Sigmoid colon (tissue), 7 donors: ENCODE data around the gene STAP1. TPM values are rescaled to one million over a fixed set of nuclear protein-coding genes. Genes with fewer than 3 reads are reported as not detected.
A peak's percentile ranks its signal among the peaks of the same experiment; 100 is the strongest.
"Not testable (repeated sequence)": the region's sequence is repeated elsewhere in the genome, so short reads cannot be mapped to it uniquely, and the experiment has no call there.

Source experiments
- DNase-seq: peaks from one replicate; pipeline ENCODE4 v3.0.0-alpha.2; 2019
- H3K27ac ChIP-seq, 4 donors: fragments of 200-600 bp; sonication (generic); one replicate each; pipeline ENCODE4 v1.5.1; 2016 to 2019; ENCODE audit warnings: mild to moderate bottlenecking in 1 of 4
- H3K27me3 ChIP-seq, 3 donors: fragments of 200-600 bp; sonication (generic); one replicate each; pipeline ENCODE4 v1.5.1; 2019; ENCODE audit warnings: mild to moderate bottlenecking in 1 of 3
- H3K36me3 ChIP-seq, 4 donors: fragments of 200-600 bp; sonication (generic); one replicate each; pipeline ENCODE4 v1.5.1; 2016 to 2019
- H3K4me1 ChIP-seq, 4 donors: fragments of 200-600 bp; sonication (generic); one replicate each; pipeline ENCODE4 v1.5.1; 2017 to 2019
- H3K4me3 ChIP-seq, 4 donors: fragments of 200-600 bp; sonication (generic); one replicate each; pipeline ENCODE4 v1.5.1; 2017 to 2019; ENCODE audit warnings: mild to moderate bottlenecking in 2 of 4, moderate library complexity in 1 of 4
- H3K9me3 ChIP-seq, 4 donors: fragments of 200-600 bp in 3 of 4; sonication (generic) in 3 of 4; one replicate each; pipeline versions ENCODE4 v1.5.1 to v1.6.1; 2013 to 2019
- CTCF ChIP-seq, 4 experiments: fragments of 450-650 bp in 3 of 4; fragments of 200-600 bp in 1 of 4; IDR thresholded peaks; one replicate each; pipeline ENCODE4 v1.5.1; 2016 to 2019; ENCODE audit warnings: antibody characterized with exemption in 4 of 4, mild to moderate bottlenecking in 3 of 4, moderate library complexity in 2 of 4
- EP300 ChIP-seq, 4 donors: sonication (generic); formaldehyde crosslinking; IDR thresholded peaks; one replicate each; pipeline ENCODE4 v1.6.1; 2017; ENCODE audit warnings: antibody characterized with exemption in 4 of 4
- POLR2A ChIP-seq, 2 donors: fragments of 450-650 bp; IDR thresholded peaks; one replicate each; pipeline ENCODE4 v1.6.1; 2016; ENCODE audit warnings: antibody characterized with exemption in 2 of 2, mild to moderate bottlenecking in 2 of 2, moderate library complexity in 2 of 2
- POLR2AphosphoS5 ChIP-seq, 4 donors: sonication (generic); formaldehyde crosslinking; IDR thresholded peaks; one replicate each; pipeline ENCODE4 v1.6.1; 2017; ENCODE audit warnings: antibody characterized with exemption in 4 of 4
- WGBS, 2 donors: extraction: QIAGEN DNeasy Blood & Tissue Kit; methylation state at CpG; one replicate each; pipeline ENCODE4 v1.1.7; 2013; 5-methylcytosine and 5-hydroxymethylcytosine counted together
- intact Hi-C: fragments of 100-400 bp; cut with DNase I; formaldehyde crosslinking; loops from one replicate; pipeline ENCODE4 v1.15.1; 2023
- polyA plus RNA-seq, 3 donors: library from polyadenylated mRNA; stranded (reverse); fragments of 200-250 nt; gene quantifications; one replicate each; pipeline ENCODE4 v1.2.3, GENCODE V29; 2013
- total RNA-seq, 4 donors: library from RNA; depleted of rRNA; stranded (reverse); fragments of >200 nt; gene quantifications; one replicate each; pipeline ENCODE4 v1.1.0, GENCODE V29; 2016
- donor health status: healthy with polysubstance abuse.
- donor health status: Bipolar disorder and iron deficiency.
- donor health status: healthy.

STAP1 gene
- total and polyA plus RNA-seq, 7 donors, result 2.4 to 9.4 TPM; not detected in 5

DNA sequence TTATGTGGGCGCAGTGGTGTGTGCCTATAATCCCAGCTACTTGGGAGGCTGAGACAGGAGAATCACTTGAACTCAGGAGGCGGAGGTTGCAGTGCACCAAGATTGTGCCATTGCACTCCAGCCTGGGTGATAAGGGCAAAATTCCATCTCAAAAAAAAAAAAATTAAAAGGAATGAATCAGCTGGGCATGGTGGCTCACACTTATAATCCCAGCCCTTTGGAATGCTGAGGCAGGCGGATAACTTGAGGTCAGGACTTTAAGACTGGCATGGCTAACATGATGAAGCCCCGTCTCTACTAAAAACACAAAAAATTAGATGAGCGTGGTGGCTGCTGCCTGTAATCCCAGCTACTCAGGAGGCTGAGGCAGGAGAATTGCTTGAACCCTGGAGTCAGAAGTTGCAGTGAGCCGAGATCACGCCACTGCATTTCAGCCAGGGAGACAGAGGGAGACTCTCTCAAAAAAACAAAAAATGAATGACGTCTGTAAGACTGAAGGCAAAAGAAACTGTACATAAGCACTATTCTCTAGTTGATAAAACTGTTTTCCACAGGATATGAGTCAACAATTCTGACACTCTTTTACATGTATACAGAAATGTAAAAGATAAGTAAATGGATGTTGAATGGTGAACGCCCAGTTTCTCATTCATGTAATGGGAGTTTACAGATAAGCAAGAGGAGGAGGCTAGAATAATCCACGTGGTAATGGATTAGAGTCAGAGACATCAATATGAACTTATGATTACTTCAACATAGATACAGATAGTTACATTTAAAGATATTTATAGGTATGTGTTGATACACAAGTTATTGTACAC is 35.5 kb upstream of the STAP1 start:
- Histone ChIP-seq H3K27me3 (no peaks in the 10 kb centered on the region), H3K4me1 (peaks cover 0 to 13% (median 9%) of the 10 kb centered on the region in 4 donors), H3K4me3 (no peak overlapping the region), H3K36me3 (peaks cover 0 to 8% (median 0%) of the 10 kb centered on the region in 4 donors), H3K9me3 (no peaks in the 10 kb centered on the region), H3K27ac (peak overlapping the region in 1 of 4 donors; percentile 6)
- no peak for DNase-seq
- WGBS, 2 donors, result 89 to 91% methylated on average over 10 of the region's 10 CpGs
- TF ChIP-seq POLR2AphosphoS5 (IDR thresholded peaks at IDR 0.05) (no peak), EP300 (IDR thresholded peaks at IDR 0.05) (no peak), CTCF (IDR thresholded peaks at IDR 0.05) (no peak), POLR2A (IDR thresholded peaks at IDR 0.05) (no peak)
- intact Hi-C loops, result no loop called here

- H3K27me3 ChIP-seq, H3K27ac ChIP-seq, H3K36me3 ChIP-seq, H3K4me3 ChIP-seq, H3K9me3 ChIP-seq, intact Hi-C loops, DNase-seq: not testable (repeated sequence)
- H3K4me1 ChIP-seq, result peaks cover 0 to 13% (median 9%) of the 10 kb centered on the region in 4 donors
- WGBS, 2 donors, result 60 to 83% methylated on average over 3 of the region's 3 CpGs
Observed at GRCh38 chr4:67524140-67524539, 34.4 kb upstream of the STAP1 start.

DNA sequence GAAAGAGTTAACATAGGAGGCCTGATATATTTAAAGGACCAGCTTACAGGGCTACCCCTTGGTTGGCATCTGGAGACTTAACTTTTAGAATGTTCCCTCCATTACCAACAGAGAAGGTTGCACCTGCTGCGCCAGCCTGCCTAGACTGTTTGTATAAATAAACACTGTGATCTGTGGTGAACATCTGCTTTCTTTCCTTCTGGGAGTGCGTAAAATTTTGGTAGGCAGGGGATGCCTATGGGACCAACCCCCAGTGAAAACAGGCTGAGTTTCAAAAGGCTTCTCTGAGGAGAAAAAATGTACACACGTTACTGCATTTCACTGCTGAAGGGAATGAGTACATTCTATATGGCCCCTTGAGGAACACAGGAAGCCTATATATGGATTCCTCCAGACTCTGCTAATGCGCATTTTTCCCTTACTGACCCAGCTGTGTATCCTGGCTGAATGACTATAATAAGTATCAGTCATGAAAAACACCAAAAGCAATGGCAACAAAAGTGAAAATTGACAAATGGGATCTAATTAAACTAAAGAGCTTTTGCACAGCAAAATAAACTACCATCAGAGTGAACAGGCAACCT is 27.1 kb upstream of the STAP1 start:
- H3K27ac ChIP-seq, result no peak overlapping the region
- intact Hi-C loops, result no loop called here
- no peak overlapping the region for H3K4me3 ChIP-seq
- TF ChIP-seq EP300 (IDR thresholded peaks at IDR 0.05), result no peak
- no peak for TF ChIP-seq POLR2A (IDR thresholded peaks at IDR 0.05)
- TF ChIP-seq CTCF (IDR thresholded peaks at IDR 0.05), result no peak
- TF ChIP-seq POLR2AphosphoS5 (IDR thresholded peaks at IDR 0.05), result no peak
- WGBS, 2 donors, result 82 to 87% methylated on average over 4 of the region's 4 CpGs
- H3K4me1 ChIP-seq, result peaks cover 0 to 8% (median 0%) of the 10 kb centered on the region in 4 donors
- no peaks in the 10 kb centered on the region for H3K9me3 ChIP-seq
- H3K27me3 ChIP-seq, result no peaks in the 10 kb centered on the region
- H3K36me3 ChIP-seq, result peaks cover 5 to 68% (median 8%) of the 10 kb centered on the region in 4 donors
- DNase-seq, result no peak

- H3K27me3 ChIP-seq, H3K4me1 ChIP-seq, H3K4me3 ChIP-seq, H3K27ac ChIP-seq, intact Hi-C loops, H3K9me3 ChIP-seq, DNase-seq: not testable (repeated sequence)
- peaks cover 8 to 77% (median 10%) of the 10 kb centered on the region in 4 donors for H3K36me3 ChIP-seq
- WGBS, 2 donors, result 81 to 94% methylated on average over 4 of the region's 4 CpGs
Observed at GRCh38 chr4:67532397-67532796, 26.1 kb upstream of the STAP1 start.

- Histone ChIP-seq H3K9me3 (no peaks in the 10 kb centered on the region), H3K27ac (no peak overlapping the region), H3K27me3 (no peaks in the 10 kb centered on the region), H3K4me1 (peaks cover 0 to 8% (median 0%) of the 10 kb centered on the region in 4 donors), H3K4me3 (no peak overlapping the region), H3K36me3 (peaks cover 9 to 84% (median 11%) of the 10 kb centered on the region in 4 donors)
- no peak for DNase-seq
- TF ChIP-seq EP300 (IDR thresholded peaks at IDR 0.05) (no peak), POLR2A (IDR thresholded peaks at IDR 0.05) (no peak), POLR2AphosphoS5 (IDR thresholded peaks at IDR 0.05) (no peak), CTCF (IDR thresholded peaks at IDR 0.05) (no peak)
- 98% methylated on average over 3 of the region's 3 CpGs for WGBS, 2 donors
- intact Hi-C loops, result no loop called here
Observed at GRCh38 chr4:67533112-67533511, 25.4 kb upstream of the STAP1 start.
